GM19023 (cell line): ENCODE measurements around the gene SLC22A17.
A peak's percentile ranks its signal among the peaks of the same experiment; 100 is the strongest.

ENCODE experiments used
- ATAC-seq: cut with Tn5 transposase; IDR thresholded peaks from one replicate; pipeline ENCODE4 v1.9.1; 2021; ENCODE audit warnings: mild to moderate bottlenecking, moderate library complexity; ENCODE audit not compliant: unreplicated experiment

The SLC22A17 gene

GRCh38 chr14:23308721-23309445, 43.8 kb downstream of the SLC22A17 start:
- no peak for ATAC-seq

DNA sequence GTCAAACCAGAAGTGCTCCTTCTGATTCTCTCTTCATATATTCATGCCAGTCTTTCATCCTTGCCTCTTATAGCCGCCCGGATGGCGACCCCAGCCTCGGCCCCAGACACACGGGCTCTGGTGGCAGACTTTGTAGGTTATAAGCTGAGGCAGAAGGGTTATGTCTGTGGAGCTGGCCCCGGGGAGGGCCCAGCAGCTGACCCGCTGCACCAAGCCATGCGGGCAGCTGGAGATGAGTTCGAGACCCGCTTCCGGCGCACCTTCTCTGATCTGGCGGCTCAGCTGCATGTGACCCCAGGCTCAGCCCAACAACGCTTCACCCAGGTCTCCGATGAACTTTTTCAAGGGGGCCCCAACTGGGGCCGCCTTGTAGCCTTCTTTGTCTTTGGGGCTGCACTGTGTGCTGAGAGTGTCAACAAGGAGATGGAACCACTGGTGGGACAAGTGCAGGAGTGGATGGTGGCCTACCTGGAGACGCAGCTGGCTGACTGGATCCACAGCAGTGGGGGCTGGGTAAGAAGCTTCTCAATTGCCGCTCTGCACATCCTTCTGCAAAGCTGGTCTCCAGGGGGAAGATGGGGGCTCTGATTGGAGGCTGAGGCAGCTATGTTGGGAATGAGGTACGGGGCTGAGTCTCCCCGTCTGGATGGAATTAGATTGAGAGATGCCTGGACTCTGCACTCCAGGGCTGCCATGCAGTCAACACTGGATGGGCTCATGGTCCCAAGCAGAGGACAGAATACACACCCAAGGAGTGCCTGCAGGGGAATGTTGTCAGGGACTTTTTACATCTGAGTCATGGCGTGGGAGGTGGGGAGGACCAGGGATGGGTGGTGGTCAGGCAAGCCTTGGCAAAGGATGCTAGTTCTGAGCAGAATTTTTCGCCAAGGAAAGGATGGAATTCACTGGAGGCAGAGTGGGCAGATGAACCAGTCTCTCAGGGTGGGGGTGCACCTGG, 44.7 kb downstream of the SLC22A17 start:
- no peak for ATAC-seq

- ATAC-seq, result no peak
These were observed 45.5 kb downstream of the SLC22A17 start for GRCh38 chr14:23307146-23307530.

DNA sequence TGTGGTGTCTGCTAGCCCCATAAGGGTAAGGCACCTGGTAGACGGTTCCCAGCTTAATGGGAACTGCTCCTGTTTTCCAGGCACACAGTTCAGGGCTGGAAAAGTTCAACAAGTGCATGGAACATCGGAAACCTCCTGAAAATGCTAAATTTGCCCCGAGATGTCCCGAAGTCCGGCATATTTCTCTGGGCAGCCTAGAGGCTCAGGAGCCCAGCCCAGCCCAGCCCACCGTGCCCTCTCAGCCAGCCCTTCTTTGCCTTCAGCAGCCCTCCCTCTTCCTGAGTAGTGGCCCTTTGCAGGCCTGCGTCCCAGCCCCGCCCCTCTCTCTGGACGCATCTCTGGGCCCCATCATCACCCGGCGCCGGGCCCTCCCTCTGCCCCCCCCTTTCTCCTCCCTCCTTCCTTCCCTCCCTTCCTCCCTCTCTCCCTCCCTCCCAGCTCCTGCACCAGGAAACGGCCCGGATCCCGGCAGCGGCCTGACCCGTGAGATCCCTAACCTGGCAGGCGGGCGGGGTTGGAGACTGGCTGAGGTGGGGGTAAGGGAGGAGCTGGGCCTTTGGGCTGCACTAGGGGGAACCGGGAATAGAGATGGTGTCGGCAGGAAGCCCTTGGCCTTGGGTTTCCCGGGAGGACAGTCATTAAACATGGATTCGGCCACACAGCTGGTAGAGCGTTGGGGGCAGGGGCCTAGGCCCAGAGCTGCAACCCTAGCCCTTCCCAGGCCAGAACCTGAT, 46.1 kb downstream of the SLC22A17 start, which contains the start of gene BCL2L2:
Gene BCL2L2, plus strand, starts transcription at position 422 of the 734 bp plus-strand sequence. CDS start 935 bp downstream, outside the sequence.
- ATAC-seq, result no peak

GRCh38 chr14:23302290-23303225, 50.1 kb downstream of the SLC22A17 start, which contains the start of gene PPP1R3E:
TSS of gene PPP1R3E (minus strand) at chr14:23302859. CDS start at chr14:23302576, 283 bp downstream.
- ATAC-seq, result peak; percentile 37

- peak; percentile 11 for ATAC-seq
These were observed 50.8 kb downstream of the SLC22A17 start for GRCh38 chr14:23301969-23302289.

DNA sequence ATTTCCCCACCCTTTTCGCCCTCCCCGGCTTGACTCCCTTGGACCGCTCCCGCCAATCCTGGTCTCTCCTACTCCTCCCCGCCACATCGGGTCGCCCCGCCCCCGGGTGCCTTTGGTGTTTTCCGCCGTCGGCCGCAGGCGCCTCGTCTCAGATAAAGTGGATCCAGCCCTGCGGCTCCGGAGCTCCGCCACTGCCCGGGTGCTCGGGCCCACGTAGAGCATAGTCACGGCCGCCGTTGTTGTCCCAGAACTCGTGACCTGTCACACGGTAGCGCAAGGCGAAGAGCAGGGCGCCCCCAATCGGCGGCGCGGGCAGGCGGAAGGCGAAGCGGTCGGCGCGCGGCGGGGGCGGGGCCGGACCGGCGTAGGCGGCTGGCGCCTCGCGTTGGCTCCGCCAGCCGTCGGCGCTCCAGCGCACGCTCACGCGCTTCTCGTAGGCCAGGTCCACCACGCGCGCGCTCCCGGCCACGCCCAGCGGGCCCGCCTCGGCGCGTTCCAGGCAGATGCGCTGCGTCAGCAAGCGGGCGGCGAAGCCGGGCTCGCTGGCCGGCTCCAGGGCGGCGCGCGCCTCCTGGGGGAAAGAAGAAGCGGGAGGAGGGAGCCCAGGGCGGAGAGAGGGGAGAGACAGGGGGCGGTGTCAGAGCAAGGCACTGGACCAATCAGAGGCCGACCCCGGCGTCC, 51.3 kb downstream of the SLC22A17 start:
- ATAC-seq, result peak; percentile 80

GRCh38 chr14:23300687-23301223, 51.9 kb downstream of the SLC22A17 start:
- no peak for ATAC-seq

DNA sequence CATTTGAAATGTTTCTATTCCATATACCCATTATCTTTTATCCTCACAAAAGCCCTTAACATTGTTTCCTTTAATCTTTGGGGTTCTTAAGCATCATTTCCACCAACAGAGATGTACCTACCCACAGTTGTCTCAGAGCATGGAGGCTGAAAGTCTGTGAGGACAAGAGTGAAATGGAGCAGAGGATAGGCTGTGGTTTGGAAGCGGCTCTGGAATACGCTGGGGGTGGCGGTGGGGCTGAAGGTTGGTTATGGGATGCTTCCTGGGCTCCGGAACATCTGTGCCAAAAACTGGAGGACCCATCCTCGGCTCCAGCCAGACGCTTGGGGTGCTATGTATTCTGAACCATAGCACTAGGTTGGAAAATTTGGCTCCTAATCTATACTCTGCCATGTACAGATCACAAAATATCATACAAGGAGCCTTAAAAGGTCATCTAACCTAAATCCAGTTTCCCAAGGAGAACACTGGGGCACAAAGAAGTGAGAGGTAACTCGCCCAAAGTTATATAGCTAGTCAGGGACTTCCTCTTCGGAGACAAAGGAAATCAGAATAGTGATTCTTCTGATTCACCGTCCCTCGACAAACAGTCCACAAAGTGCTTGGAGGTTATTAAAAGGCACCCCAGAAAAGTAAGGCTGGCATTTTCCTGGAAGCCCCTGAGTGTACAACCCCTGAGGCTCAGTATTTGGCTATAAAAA, 52.6 kb downstream of the SLC22A17 start:
- ATAC-seq, result no peak

DNA sequence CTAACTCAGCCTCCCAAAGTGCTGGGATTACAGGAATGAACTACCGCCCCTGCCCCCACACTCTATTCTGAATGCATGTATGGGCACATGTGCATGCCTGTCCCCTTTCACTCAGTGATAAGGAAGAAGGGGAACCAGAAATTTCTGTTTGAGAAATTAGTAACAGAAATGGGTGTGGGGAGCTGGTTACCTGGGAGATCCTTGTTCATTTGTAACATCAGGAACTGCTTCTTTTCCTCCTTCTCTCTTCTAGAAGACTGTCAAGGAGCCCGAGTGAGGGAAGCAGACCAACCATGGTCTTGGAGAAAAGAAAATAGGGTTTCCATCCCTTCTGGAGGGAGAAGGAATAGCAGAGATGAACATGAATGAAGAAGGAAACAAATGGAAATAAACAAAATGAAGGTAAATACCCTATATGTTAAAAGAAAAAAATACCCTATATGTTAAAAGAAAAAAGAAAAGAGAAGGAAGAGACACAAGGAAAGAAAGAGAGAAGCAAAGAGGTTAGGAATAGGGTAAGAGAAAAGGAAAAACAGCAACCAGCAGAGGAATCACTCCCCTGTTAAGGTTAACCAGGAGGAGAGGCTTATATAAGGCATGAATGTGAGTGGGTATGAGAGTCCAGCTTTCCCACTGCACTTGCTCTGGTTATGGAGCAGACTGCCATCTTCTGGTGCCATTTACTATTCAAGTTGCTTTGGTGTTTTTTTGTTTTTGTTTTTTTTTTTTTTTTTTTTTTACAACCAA, 53.3 kb downstream of the SLC22A17 start:
- ATAC-seq, result no peak

DNA sequence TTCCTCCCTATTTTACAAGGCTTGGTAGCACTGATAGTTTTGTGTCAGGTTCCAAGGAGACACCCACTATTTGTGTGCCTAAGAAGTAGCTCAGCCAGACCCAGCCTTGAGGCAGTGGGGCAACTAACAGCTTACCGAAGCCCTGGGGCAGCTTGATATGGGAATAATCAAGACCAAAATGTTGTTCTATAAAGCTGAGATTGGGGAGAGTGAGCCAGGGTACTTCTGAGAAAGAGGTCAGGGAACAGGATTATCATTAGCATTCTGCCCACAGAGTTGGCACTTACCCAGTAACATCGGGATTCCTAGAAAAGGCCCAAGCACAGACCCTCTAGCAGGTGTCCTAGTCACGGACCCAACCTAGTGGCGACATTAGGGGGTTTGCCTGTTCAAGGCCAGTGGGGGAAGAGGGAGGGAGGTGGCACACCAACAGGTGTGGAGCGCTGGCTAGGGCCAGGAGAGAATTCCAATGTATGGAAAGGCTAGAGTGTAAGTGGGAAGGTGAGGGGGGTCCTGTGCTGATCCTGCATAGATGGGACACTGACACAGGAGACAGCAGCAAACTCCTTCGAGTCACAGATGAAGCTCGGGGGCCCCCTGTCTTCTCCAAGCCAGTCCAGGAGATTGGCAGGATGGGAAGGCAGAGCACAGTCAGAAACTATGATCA, 54.9 kb downstream of the SLC22A17 start:
- no peak for ATAC-seq

- ATAC-seq, result no peak
These were observed 55.6 kb downstream of the SLC22A17 start for GRCh38 chr14:23297096-23297495.
